H1 (cell line): ENCODE data around the gene MAML3. TPM values are rescaled to one million over a fixed set of nuclear protein-coding genes. Genes with fewer than 3 reads are reported as not detected.
A peak's percentile ranks its signal among the peaks of the same experiment; 100 is the strongest.

Source experiments
- BCL11A ChIP-seq, 2 experiments: IDR thresholded peaks; one replicate each; pipeline ENCODE4 v1.6.1; 2011; ENCODE audit warnings: low read depth in 2 of 2, low read length in 2 of 2, mild to moderate bottlenecking in 2 of 2
- CBX5 ChIP-seq: fragments of 300-800, 300-1000 bp; sonication (generic); IDR thresholded peaks from 2 replicates; pipeline ENCODE4 v1.7.1; 2016; ENCODE audit warnings: antibody characterized with exemption, low read length, low read depth
- EZH2 ChIP-seq: fragments of 200-600 bp; sonication (generic); IDR thresholded peaks from 2 replicates; pipeline ENCODE4 v1.7.1; 2012; ENCODE audit warnings: low read depth, mild to moderate bottlenecking, moderate library complexity, low read length, inconsistent platforms; ENCODE audit not compliant: severe bottlenecking
- NRF1 ChIP-seq: IDR thresholded peaks from 2 replicates; pipeline ENCODE4 v1.6.1; 2011; ENCODE audit warnings: mild to moderate bottlenecking, low read depth, low read length, improper control_type of control experiment
- SUZ12 ChIP-seq: fragments of 200-600 bp; sonication (generic); IDR thresholded peaks from 2 replicates; pipeline ENCODE4 v1.6.1; 2012; ENCODE audit warnings: mild to moderate bottlenecking, inconsistent platforms, low read length, moderate library complexity, mixed read lengths
- TCF12 ChIP-seq: IDR thresholded peaks from 2 replicates; pipeline ENCODE4 v1.6.1; 2011; ENCODE audit warnings: low read depth, mild to moderate bottlenecking, low read length
- polyA plus RNA-seq, 7 experiments: library from polyadenylated mRNA; depleted of rRNA in 3 of 7; stranded (reverse) in 5 of 7; unstranded in 2 of 7; fragments of >200 nt in 5 of 7; fragments of 200-250 nt in 2 of 7; gene quantifications; 1 replicate in 5 of 7; 2 replicates in 1 of 7; 4 replicates in 1 of 7; pipeline versions ENCODE4 v1.2.1 to v1.2.3, GENCODE V29; 2011 to 2013; ENCODE audit warnings: missing spikeins in 2 of 7, mixed read lengths in 2 of 7
- total RNA-seq: library from RNA; stranded (reverse); fragmentation: NEBNext Ultra II Directional; extraction: Animal tissue kit (Norgen Biotek cat#: 25700); gene quantifications from 2 replicates; pipeline ENCODE4 v1.2.1, GENCODE V29; 2021
- TF ChIP-seq, protein P1 (sequence below): fragments of 300-600 bp; sonication (generic); IDR thresholded peaks from 2 replicates; pipeline ENCODE4 v1.7.1; 2012; ENCODE audit warnings: low read length, moderate library complexity, mild to moderate bottlenecking, inconsistent platforms; ENCODE audit not compliant: insufficient replicate concordance
- TF ChIP-seq, protein P2 (sequence below), 3 experiments: IDR thresholded peaks; 1 replicate in 2 of 3; 2 replicates in 1 of 3; pipeline versions ENCODE4 v1.5.1 to v1.6.1; 2011; ENCODE audit warnings: low read length in 3 of 3, mild to moderate bottlenecking in 3 of 3, inconsistent platforms in 2 of 3, low read depth in 1 of 3, moderate library complexity in 1 of 3; ENCODE audit not compliant: insufficient read depth in 1 of 3; ENCODE audit errors: control extremely low read depth in 1 of 3
- TF ChIP-seq, protein P3 (sequence below): IDR thresholded peaks from 2 replicates; pipeline ENCODE4 v1.6.1; 2012; ENCODE audit warnings: inconsistent platforms

MAML3 gene
- total and polyA plus RNA-seq, 2 of the 8 experiments (the other 6 are each of a cell fraction or from before 2014, with no cell fraction given), result 2.1 to 5.7 TPM

DNA sequence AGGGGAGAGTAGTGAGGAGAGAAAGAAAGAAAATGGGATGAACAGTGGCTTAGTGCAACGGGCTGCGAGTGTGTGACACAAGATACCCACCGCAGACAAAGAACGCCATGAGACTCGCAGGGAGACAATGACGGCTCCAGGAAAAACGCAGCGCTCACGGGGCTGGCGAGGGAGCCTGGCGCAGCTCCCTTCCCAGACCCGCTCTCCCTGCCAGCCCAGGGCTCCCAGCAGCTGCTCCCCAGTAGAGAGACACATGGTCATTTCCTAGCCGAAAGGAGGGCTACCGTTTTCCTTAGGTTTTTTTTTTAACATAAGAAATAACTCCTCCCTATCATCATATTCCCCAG, 149.5 kb downstream of the MAML3 start (continued):
- TF ChIP-seq, protein P1, sequence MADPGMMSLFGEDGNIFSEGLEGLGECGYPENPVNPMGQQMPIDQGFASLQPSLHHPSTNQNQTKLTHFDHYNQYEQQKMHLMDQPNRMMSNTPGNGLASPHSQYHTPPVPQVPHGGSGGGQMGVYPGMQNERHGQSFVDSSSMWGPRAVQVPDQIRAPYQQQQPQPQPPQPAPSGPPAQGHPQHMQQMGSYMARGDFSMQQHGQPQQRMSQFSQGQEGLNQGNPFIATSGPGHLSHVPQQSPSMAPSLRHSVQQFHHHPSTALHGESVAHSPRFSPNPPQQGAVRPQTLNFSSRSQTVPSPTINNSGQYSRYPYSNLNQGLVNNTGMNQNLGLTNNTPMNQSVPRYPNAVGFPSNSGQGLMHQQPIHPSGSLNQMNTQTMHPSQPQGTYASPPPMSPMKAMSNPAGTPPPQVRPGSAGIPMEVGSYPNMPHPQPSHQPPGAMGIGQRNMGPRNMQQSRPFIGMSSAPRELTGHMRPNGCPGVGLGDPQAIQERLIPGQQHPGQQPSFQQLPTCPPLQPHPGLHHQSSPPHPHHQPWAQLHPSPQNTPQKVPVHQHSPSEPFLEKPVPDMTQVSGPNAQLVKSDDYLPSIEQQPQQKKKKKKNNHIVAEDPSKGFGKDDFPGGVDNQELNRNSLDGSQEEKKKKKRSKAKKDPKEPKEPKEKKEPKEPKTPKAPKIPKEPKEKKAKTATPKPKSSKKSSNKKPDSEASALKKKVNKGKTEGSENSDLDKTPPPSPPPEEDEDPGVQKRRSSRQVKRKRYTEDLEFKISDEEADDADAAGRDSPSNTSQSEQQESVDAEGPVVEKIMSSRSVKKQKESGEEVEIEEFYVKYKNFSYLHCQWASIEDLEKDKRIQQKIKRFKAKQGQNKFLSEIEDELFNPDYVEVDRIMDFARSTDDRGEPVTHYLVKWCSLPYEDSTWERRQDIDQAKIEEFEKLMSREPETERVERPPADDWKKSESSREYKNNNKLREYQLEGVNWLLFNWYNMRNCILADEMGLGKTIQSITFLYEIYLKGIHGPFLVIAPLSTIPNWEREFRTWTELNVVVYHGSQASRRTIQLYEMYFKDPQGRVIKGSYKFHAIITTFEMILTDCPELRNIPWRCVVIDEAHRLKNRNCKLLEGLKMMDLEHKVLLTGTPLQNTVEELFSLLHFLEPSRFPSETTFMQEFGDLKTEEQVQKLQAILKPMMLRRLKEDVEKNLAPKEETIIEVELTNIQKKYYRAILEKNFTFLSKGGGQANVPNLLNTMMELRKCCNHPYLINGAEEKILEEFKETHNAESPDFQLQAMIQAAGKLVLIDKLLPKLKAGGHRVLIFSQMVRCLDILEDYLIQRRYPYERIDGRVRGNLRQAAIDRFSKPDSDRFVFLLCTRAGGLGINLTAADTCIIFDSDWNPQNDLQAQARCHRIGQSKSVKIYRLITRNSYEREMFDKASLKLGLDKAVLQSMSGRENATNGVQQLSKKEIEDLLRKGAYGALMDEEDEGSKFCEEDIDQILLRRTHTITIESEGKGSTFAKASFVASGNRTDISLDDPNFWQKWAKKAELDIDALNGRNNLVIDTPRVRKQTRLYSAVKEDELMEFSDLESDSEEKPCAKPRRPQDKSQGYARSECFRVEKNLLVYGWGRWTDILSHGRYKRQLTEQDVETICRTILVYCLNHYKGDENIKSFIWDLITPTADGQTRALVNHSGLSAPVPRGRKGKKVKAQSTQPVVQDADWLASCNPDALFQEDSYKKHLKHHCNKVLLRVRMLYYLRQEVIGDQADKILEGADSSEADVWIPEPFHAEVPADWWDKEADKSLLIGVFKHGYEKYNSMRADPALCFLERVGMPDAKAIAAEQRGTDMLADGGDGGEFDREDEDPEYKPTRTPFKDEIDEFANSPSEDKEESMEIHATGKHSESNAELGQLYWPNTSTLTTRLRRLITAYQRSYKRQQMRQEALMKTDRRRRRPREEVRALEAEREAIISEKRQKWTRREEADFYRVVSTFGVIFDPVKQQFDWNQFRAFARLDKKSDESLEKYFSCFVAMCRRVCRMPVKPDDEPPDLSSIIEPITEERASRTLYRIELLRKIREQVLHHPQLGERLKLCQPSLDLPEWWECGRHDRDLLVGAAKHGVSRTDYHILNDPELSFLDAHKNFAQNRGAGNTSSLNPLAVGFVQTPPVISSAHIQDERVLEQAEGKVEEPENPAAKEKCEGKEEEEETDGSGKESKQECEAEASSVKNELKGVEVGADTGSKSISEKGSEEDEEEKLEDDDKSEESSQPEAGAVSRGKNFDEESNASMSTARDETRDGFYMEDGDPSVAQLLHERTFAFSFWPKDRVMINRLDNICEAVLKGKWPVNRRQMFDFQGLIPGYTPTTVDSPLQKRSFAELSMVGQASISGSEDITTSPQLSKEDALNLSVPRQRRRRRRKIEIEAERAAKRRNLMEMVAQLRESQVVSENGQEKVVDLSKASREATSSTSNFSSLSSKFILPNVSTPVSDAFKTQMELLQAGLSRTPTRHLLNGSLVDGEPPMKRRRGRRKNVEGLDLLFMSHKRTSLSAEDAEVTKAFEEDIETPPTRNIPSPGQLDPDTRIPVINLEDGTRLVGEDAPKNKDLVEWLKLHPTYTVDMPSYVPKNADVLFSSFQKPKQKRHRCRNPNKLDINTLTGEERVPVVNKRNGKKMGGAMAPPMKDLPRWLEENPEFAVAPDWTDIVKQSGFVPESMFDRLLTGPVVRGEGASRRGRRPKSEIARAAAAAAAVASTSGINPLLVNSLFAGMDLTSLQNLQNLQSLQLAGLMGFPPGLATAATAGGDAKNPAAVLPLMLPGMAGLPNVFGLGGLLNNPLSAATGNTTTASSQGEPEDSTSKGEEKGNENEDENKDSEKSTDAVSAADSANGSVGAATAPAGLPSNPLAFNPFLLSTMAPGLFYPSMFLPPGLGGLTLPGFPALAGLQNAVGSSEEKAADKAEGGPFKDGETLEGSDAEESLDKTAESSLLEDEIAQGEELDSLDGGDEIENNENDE, result no peak
- TF ChIP-seq BCL11A (IDR thresholded peaks at IDR 0.05; ENCODE audit: low read depth in 2 of 2, low read length in 2 of 2) (no peak), SUZ12 (no peak), CBX5 (no peak), EZH2 (no peak), TCF12 (no peak), NRF1 (no peak)
- TF ChIP-seq, protein P2, sequence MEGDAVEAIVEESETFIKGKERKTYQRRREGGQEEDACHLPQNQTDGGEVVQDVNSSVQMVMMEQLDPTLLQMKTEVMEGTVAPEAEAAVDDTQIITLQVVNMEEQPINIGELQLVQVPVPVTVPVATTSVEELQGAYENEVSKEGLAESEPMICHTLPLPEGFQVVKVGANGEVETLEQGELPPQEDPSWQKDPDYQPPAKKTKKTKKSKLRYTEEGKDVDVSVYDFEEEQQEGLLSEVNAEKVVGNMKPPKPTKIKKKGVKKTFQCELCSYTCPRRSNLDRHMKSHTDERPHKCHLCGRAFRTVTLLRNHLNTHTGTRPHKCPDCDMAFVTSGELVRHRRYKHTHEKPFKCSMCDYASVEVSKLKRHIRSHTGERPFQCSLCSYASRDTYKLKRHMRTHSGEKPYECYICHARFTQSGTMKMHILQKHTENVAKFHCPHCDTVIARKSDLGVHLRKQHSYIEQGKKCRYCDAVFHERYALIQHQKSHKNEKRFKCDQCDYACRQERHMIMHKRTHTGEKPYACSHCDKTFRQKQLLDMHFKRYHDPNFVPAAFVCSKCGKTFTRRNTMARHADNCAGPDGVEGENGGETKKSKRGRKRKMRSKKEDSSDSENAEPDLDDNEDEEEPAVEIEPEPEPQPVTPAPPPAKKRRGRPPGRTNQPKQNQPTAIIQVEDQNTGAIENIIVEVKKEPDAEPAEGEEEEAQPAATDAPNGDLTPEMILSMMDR (IDR thresholded peaks at IDR 0.05; ENCODE audit: control extremely low read depth in 1 of 3, insufficient read depth in 1 of 3, low read depth in 1 of 3, low read length in 3 of 3), result no peak
- TF ChIP-seq, protein P3, sequence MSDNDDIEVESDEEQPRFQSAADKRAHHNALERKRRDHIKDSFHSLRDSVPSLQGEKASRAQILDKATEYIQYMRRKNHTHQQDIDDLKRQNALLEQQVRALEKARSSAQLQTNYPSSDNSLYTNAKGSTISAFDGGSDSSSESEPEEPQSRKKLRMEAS, result peak; percentile 81
